Measurements from ENCODE around the gene SUCO.

SUCO gene

GRCh38 chr1:172515436-172515835 lies 17.5 kb upstream of the SUCO start:
- DNase-seq (ENCODE audit: low read depth): no peak

GRCh38 chr1:172515927-172516326 lies 17.0 kb upstream of the SUCO start:
- no peak for DNase-seq (ENCODE audit: low read depth)

- no peak for DNase-seq (ENCODE audit: low read depth)
These were observed 15.9 kb upstream of the SUCO start for GRCh38 chr1:172517081-172517480.

GRCh38 chr1:172517545-172517944 lies 15.4 kb upstream of the SUCO start:
- no peak for DNase-seq (ENCODE audit: low read depth)

GRCh38 chr1:172529304-172529703 lies 3.6 kb upstream of the SUCO start:
- no peak for DNase-seq (ENCODE audit: low read depth)

- DNase-seq (ENCODE audit: low read depth): no peak
These were observed 3.0 kb upstream of the SUCO start for GRCh38 chr1:172530000-172530399.

- no peak for DNase-seq (ENCODE audit: low read depth)
These were observed 1.4 kb upstream of the SUCO start for GRCh38 chr1:172531412-172532182.

- DNase-seq (ENCODE audit: low read depth): peak; percentile 98
These were observed 709 bp upstream of the SUCO start for GRCh38 chr1:172532183-172532699.

GRCh38 chr1:172533513-172534151 lies 682 bp downstream of the SUCO start:
- no peak for DNase-seq (ENCODE audit: low read depth)

- no peak for DNase-seq (ENCODE audit: low read depth)
These were observed 3.3 kb downstream of the SUCO start for GRCh38 chr1:172536256-172536655.

- DNase-seq (ENCODE audit: low read depth): no peak
These were observed 4.4 kb downstream of the SUCO start for GRCh38 chr1:172537366-172537765.

GRCh38 chr1:172537827-172538391 lies 5.0 kb downstream of the SUCO start:
- DNase-seq (ENCODE audit: low read depth): no peak

GRCh38 chr1:172540635-172541034 lies 7.7 kb downstream of the SUCO start:
- DNase-seq (ENCODE audit: low read depth): no peak

- no peak for DNase-seq (ENCODE audit: low read depth)
These were observed 11.6 kb downstream of the SUCO start for GRCh38 chr1:172544481-172545104.

GRCh38 chr1:172545396-172546004 lies 12.6 kb downstream of the SUCO start:
- no peak for DNase-seq (ENCODE audit: low read depth)

GRCh38 chr1:172547071-172547470 lies 14.1 kb downstream of the SUCO start:
- DNase-seq (ENCODE audit: low read depth): no peak

- DNase-seq (ENCODE audit: low read depth): no peak
These were observed 16.8 kb downstream of the SUCO start for GRCh38 chr1:172549621-172550280.

GRCh38 chr1:172551279-172551678 lies 18.3 kb downstream of the SUCO start:
- DNase-seq (ENCODE audit: low read depth): no peak

- no peak for DNase-seq (ENCODE audit: low read depth)
These were observed 22.0 kb downstream of the SUCO start for GRCh38 chr1:172554915-172555314.

- no peak for DNase-seq (ENCODE audit: low read depth)
These were observed 23.5 kb downstream of the SUCO start for GRCh38 chr1:172556461-172556860.

GRCh38 chr1:172557270-172557669 lies 24.3 kb downstream of the SUCO start:
- no peak for DNase-seq (ENCODE audit: low read depth)
